ENCODE results near the gene CFAP68. TPM values are rescaled to one million over a fixed set of nuclear protein-coding genes. Genes with fewer than 3 reads are reported as not detected.

Gene CFAP68
- total and polyA plus RNA-seq, 2 experiments from 2014 or later, result 9.9 to 52.8 TPM

DNA sequence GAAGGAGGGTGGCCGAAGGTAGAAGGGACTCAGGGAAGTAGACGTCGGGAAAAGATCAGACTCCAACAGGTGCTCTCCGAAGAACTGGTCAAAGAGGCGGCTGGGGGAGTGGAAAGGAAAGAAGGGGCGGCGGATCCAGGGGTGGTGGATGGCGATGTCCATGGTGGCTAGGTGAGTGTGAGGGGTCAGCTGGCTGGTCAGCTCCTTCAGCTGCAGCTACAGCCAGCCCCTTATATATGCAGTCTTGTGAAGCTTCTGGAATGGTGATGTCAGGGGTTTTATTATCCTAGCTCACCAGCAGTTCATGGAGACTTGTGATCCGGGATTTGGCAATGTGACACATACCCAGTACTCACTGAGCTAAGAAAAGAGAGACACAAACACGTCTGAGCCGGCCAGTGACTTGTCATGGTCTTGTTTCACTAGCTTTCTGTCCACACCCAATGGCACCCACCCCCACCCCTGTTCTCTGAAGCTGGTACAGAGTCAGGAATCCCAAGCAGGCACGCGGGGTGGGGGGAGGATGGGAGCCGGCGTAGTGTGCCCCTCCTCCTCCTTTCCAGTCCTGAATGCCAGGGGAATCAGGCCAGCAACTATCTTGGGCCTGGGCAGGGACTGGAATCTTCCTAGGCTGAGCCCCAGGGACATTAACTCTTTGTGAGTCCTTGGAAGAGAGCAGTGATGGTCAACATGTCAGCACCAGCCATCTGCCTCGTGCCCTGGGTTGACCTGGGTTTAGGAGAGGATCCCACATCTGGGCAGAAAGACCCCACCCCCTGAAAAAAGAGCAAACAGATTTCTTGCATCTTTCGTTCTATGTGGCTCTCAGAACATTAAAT is 32.4 kb downstream of the CFAP68 start, which contains the start of gene CRYAB:
CRYAB (minus strand) TSS at position 208 of the 839 bp plus-strand sequence; CDS start at position 162, 46 bp downstream.
- ATAC-seq (peak; percentile 75), DNase-seq (ENCODE audit: low spot score) (peak; percentile 62)
- Mint-ChIP-seq H3K4me3 (peak within 1 kb of the TSS; percentile 39; the same call in 1 of the 3 replicates), H3K27me3 (ENCODE audit: insufficient read depth, low read depth, poor library complexity) (peaks cover 8% of the 10 kb centered on the region), H3K27ac (no peak within 1 kb of the TSS; the same call in none of the 2 replicates), H3K36me3 (ENCODE audit: low read depth) (no peaks in the 10 kb centered on the region), H3K9me3 (no peaks in the 10 kb centered on the region; the same call in 2 of the 3 replicates), H3K4me1 (peaks cover 35% of the 10 kb centered on the region)
- Histone ChIP-seq H3K27me3 (ENCODE audit: insufficient read depth) (no peaks in the 10 kb centered on the region), H3K4me3 (peak within 1 kb of the TSS; percentile 37; the same call in 1 of the 2 replicates), H3K4me2 (peak within 1 kb of the TSS; percentile 75), H4K20me1 (replicated peaks; ENCODE audit: insufficient read depth) (no peaks in the 10 kb centered on the region), H3K27ac (ENCODE audit: low read depth) (no peak within 1 kb of the TSS), H2AFZ (peak within 1 kb of the TSS; percentile 91), H3K36me3 (ENCODE audit: insufficient read depth) (no peaks in the 10 kb centered on the region), H3K79me2 (replicated peaks; ENCODE audit: insufficient read depth) (no peaks in the 10 kb centered on the region), H3K9me2 (ENCODE audit: insufficient read depth) (no peaks in the 10 kb centered on the region), H3K4me1 (ENCODE audit: insufficient read depth) (peaks cover 30% of the 10 kb centered on the region), H3F3A (replicated peaks; ENCODE audit: low read depth) (no peaks in the 10 kb centered on the region)
- TF ChIP-seq ZNF114 (CRISPR knock-in tag; IDR thresholded peaks at IDR 0.05) (no peak), EZH2phosphoT487 (IDR thresholded peaks at IDR 0.05; ENCODE audit: unreplicated experiment) (no peak), CREB1 (CRISPR knock-in tag; IDR thresholded peaks at IDR 0.05; ENCODE audit: low read depth) (no peak), EZH2 (IDR thresholded peaks at IDR 0.05; ENCODE audit: low read depth, unreplicated experiment) (no peak), POLR2AphosphoS5 (IDR thresholded peaks at IDR 0.05; ENCODE audit: low read depth) (no peak)
- TF ChIP-seq, protein P1, sequence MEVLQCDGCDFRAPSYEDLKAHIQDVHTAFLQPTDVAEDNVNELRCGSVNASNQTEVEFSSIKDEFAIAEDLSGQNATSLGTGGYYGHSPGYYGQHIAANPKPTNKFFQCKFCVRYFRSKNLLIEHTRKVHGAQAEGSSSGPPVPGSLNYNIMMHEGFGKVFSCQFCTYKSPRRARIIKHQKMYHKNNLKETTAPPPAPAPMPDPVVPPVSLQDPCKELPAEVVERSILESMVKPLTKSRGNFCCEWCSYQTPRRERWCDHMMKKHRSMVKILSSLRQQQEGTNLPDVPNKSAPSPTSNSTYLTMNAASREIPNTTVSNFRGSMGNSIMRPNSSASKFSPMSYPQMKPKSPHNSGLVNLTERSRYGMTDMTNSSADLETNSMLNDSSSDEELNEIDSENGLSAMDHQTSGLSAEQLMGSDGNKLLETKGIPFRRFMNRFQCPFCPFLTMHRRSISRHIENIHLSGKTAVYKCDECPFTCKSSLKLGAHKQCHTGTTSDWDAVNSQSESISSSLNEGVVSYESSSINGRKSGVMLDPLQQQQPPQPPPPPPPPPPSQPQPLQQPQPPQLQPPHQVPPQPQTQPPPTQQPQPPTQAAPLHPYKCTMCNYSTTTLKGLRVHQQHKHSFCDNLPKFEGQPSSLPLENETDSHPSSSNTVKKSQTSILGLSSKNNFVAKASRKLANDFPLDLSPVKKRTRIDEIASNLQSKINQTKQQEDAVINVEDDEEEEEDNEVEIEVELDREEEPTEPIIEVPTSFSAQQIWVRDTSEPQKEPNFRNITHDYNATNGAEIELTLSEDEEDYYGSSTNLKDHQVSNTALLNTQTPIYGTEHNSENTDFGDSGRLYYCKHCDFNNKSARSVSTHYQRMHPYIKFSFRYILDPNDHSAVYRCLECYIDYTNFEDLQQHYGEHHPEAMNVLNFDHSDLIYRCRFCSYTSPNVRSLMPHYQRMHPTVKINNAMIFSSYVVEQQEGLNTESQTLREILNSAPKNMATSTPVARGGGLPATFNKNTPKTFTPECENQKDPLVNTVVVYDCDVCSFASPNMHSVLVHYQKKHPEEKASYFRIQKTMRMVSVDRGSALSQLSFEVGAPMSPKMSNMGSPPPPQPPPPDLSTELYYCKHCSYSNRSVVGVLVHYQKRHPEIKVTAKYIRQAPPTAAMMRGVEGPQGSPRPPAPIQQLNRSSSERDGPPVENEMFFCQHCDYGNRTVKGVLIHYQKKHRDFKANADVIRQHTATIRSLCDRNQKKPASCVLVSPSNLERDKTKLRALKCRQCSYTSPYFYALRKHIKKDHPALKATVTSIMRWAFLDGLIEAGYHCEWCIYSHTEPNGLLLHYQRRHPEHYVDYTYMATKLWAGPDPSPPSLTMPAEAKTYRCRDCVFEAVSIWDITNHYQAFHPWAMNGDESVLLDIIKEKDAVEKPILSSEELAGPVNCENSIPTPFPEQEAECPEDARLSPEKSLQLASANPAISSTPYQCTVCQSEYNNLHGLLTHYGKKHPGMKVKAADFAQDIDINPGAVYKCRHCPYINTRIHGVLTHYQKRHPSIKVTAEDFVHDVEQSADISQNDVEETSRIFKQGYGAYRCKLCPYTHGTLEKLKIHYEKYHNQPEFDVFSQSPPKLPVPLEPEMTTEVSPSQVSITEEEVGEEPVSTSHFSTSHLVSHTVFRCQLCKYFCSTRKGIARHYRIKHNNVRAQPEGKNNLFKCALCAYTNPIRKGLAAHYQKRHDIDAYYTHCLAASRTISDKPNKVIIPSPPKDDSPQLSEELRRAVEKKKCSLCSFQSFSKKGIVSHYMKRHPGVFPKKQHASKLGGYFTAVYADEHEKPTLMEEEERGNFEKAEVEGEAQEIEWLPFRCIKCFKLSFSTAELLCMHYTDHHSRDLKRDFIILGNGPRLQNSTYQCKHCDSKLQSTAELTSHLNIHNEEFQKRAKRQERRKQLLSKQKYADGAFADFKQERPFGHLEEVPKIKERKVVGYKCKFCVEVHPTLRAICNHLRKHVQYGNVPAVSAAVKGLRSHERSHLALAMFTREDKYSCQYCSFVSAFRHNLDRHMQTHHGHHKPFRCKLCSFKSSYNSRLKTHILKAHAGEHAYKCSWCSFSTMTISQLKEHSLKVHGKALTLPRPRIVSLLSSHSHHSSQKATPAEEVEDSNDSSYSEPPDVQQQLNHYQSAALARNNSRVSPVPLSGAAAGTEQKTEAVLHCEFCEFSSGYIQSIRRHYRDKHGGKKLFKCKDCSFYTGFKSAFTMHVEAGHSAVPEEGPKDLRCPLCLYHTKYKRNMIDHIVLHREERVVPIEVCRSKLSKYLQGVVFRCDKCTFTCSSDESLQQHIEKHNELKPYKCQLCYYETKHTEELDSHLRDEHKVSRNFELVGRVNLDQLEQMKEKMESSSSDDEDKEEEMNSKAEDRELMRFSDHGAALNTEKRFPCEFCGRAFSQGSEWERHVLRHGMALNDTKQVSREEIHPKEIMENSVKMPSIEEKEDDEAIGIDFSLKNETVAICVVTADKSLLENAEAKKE (CRISPR knock-in tag; IDR thresholded peaks at IDR 0.05), result no peak
- TF ChIP-seq, protein P2, sequence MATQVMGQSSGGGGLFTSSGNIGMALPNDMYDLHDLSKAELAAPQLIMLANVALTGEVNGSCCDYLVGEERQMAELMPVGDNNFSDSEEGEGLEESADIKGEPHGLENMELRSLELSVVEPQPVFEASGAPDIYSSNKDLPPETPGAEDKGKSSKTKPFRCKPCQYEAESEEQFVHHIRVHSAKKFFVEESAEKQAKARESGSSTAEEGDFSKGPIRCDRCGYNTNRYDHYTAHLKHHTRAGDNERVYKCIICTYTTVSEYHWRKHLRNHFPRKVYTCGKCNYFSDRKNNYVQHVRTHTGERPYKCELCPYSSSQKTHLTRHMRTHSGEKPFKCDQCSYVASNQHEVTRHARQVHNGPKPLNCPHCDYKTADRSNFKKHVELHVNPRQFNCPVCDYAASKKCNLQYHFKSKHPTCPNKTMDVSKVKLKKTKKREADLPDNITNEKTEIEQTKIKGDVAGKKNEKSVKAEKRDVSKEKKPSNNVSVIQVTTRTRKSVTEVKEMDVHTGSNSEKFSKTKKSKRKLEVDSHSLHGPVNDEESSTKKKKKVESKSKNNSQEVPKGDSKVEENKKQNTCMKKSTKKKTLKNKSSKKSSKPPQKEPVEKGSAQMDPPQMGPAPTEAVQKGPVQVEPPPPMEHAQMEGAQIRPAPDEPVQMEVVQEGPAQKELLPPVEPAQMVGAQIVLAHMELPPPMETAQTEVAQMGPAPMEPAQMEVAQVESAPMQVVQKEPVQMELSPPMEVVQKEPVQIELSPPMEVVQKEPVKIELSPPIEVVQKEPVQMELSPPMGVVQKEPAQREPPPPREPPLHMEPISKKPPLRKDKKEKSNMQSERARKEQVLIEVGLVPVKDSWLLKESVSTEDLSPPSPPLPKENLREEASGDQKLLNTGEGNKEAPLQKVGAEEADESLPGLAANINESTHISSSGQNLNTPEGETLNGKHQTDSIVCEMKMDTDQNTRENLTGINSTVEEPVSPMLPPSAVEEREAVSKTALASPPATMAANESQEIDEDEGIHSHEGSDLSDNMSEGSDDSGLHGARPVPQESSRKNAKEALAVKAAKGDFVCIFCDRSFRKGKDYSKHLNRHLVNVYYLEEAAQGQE (IDR thresholded peaks at IDR 0.05; ENCODE audit: unreplicated experiment), result no peak

Measured in GM23338 (cell line).